SU-DHL-6 (cell line): ENCODE results near the gene MSH4.

ENCODE experiments used
- EZH2phosphoT487 ChIP-seq: fragments of 200-600 bp; sonication (generic), shearing (Covaris generic); conservative IDR thresholded peaks from 2 replicates; pipeline ENCODE4 v1.6.1; 2018; ENCODE audit warnings: mild to moderate bottlenecking, antibody characterized with exemption, low read length, moderate library complexity, mixed read lengths
- TF ChIP-seq, protein P1 (sequence below): fragments of 200-600 bp; sonication (generic); IDR thresholded peaks from one replicate; pipeline ENCODE4 v1.5.1; 2017; ENCODE audit warnings: antibody characterized with exemption, mild to moderate bottlenecking, low read length, moderate library complexity; ENCODE audit not compliant: insufficient read depth, poor library complexity, severe bottlenecking

DNA sequence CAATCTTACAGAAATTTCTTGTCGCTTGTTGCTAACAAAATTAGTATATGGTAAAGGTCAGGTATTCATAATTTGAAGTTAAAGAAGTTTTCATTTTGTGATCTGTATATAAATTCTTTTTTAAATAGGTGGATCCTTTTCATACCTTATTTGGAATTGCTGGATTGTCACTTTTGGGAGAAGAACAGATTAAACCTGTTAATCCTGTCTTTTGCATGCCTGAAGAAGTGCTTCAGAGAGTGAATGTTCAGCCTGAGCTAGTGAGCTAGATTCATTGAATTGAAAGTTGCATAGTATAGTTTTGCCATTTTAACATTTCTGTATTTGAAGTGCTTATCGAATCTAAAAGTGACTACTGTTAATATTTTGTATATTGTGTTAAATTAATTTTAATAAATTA, 2.3 kb upstream of the MSH4 start:
- TF ChIP-seq, protein P1, sequence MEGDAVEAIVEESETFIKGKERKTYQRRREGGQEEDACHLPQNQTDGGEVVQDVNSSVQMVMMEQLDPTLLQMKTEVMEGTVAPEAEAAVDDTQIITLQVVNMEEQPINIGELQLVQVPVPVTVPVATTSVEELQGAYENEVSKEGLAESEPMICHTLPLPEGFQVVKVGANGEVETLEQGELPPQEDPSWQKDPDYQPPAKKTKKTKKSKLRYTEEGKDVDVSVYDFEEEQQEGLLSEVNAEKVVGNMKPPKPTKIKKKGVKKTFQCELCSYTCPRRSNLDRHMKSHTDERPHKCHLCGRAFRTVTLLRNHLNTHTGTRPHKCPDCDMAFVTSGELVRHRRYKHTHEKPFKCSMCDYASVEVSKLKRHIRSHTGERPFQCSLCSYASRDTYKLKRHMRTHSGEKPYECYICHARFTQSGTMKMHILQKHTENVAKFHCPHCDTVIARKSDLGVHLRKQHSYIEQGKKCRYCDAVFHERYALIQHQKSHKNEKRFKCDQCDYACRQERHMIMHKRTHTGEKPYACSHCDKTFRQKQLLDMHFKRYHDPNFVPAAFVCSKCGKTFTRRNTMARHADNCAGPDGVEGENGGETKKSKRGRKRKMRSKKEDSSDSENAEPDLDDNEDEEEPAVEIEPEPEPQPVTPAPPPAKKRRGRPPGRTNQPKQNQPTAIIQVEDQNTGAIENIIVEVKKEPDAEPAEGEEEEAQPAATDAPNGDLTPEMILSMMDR = no peak
- no peak for TF ChIP-seq EZH2phosphoT487
